ENCODE data around the gene NTRK2.

GRCh38 chr9:84862810-84863287, 193.3 kb downstream of the NTRK2 start:
- no peak for TF ChIP-seq CTCF (IDR thresholded peaks at IDR 0.05; ENCODE audit: borderline replicate concordance, extremely low read depth, low read length, poor library complexity, severe bottlenecking)
- TF ChIP-seq EZH2 (IDR thresholded peaks at IDR 0.05; ENCODE audit: borderline replicate concordance, low read depth, low read length, severe bottlenecking), result no peak
